K562 (cell line): ENCODE results near the gene RNF115. TPM values are rescaled to one million over a fixed set of nuclear protein-coding genes. Genes with fewer than 3 reads are reported as not detected.

ENCODE experiments used
- ADNP ChIP-seq: fragments of 200-800 bp; sonication (Bioruptor generic); IDR thresholded peaks from 2 replicates; pipeline ENCODE4 v1.6.1; 2016; ENCODE audit warnings: missing genetic modification characterization, missing compliant biosample characterization
- ARID4B ChIP-seq: sonication (generic); formaldehyde crosslinking; IDR thresholded peaks from 2 replicates; pipeline ENCODE4 v1.8.0; 2022; ENCODE audit warnings: mild to moderate bottlenecking, missing genetic modification reagents
- CSDE1 ChIP-seq, 2 experiments: fragments of 450-650 bp; IDR thresholded peaks; 2 replicates each; pipeline ENCODE4 v1.6.1; 2016; ENCODE audit warnings: mild to moderate bottlenecking in 1 of 2
- ELK3 ChIP-seq: fragments of 450-650 bp; formaldehyde crosslinking; IDR thresholded peaks from 2 replicates; pipeline ENCODE4 v1.4.0; 2020; ENCODE audit warnings: mild to moderate bottlenecking
- EP300 ChIP-seq: IDR thresholded peaks from 2 replicates; pipeline ENCODE4 v1.6.1; 2012; ENCODE audit warnings: low read length, improper control_type of control experiment
- FIP1L1 ChIP-seq: fragments of 200-400 bp; formaldehyde crosslinking; IDR thresholded peaks from 2 replicates; pipeline ENCODE4 v1.6.1; 2018; ENCODE audit warnings: mild to moderate bottlenecking, low read depth, low read length; ENCODE audit not compliant: poor library complexity, severe bottlenecking
- FOS ChIP-seq: IDR thresholded peaks from 3 replicates; pipeline ENCODE4 v1.6.1; 2011; ENCODE audit not compliant: insufficient read length; ENCODE audit errors: extremely low read depth
- KDM1A ChIP-seq, 2 experiments: fragments of 450-650 bp; IDR thresholded peaks; 2 replicates each; pipeline ENCODE4 v1.6.1; 2016; ENCODE audit warnings: mild to moderate bottlenecking in 2 of 2
- NFATC3 ChIP-seq: fragments of 450-650 bp; IDR thresholded peaks from 2 replicates; pipeline ENCODE4 v1.6.1; 2017; ENCODE audit warnings: mild to moderate bottlenecking
- PHB2 ChIP-seq: fragments of 450-650 bp; IDR thresholded peaks from 2 replicates; pipeline ENCODE4 v1.6.1; 2017; ENCODE audit warnings: low read depth
- POLR2B ChIP-seq: fragments of 450-650 bp; IDR thresholded peaks from 2 replicates; pipeline ENCODE4 v1.6.1; 2018; ENCODE audit warnings: low read depth; ENCODE audit not compliant: partially characterized antibody
- SIN3A ChIP-seq, 2 experiments: fragments of 150-350 bp in 1 of 2; IDR thresholded peaks; 2 replicates each; pipeline ENCODE4 v1.6.1; 2011 to 2016; ENCODE audit warnings: borderline replicate concordance in 2 of 2, low read depth in 2 of 2, low read length in 2 of 2, mild to moderate bottlenecking in 2 of 2, moderate library complexity in 2 of 2; ENCODE audit not compliant: control insufficient read depth in 1 of 2
- TAF7 ChIP-seq: fragments of 450-650 bp; IDR thresholded peaks from 2 replicates; pipeline ENCODE4 v1.6.1; 2016; ENCODE audit warnings: missing genetic modification characterization, missing compliant biosample characterization
- THAP12 ChIP-seq: fragments of 250-450 bp; sonication (Bioruptor Pico); IDR thresholded peaks from 2 replicates; pipeline ENCODE4 v1.9.0; 2021; ENCODE audit warnings: mild to moderate bottlenecking, inconsistent platforms
- THRB ChIP-seq: fragments of 450-650 bp; formaldehyde crosslinking; conservative IDR thresholded peaks from 2 replicates; pipeline ENCODE4 v1.4.0; 2022; ENCODE audit warnings: mild to moderate bottlenecking, missing genetic modification characterization
- VEZF1 ChIP-seq: fragments of 200-800 bp; sonication (Bioruptor generic); IDR thresholded peaks from 2 replicates; pipeline ENCODE4 v1.6.1; 2017; ENCODE audit warnings: missing genetic modification characterization, missing compliant biosample characterization
- ZBTB8A ChIP-seq: fragments of 450-650 bp; IDR thresholded peaks from 2 replicates; pipeline ENCODE4 v1.6.1; 2018; ENCODE audit warnings: mild to moderate bottlenecking, moderate library complexity; ENCODE audit not compliant: partially characterized antibody
- ZNF212 ChIP-seq: fragments of 450-650 bp; formaldehyde crosslinking; IDR thresholded peaks from 2 replicates; pipeline ENCODE4 v1.4.0; 2020; ENCODE audit warnings: mild to moderate bottlenecking
- polyA plus RNA-seq, 8 experiments: library from polyadenylated mRNA; depleted of rRNA in 4 of 8; stranded (reverse) in 5 of 8; unstranded in 3 of 8; fragments of >200 nt; fragmentation: Nextera tagmentation in 2 of 8; fragmentation: Illumina TruSeq in 1 of 8; extraction: Ambion mirVana in 2 of 8; extraction: Trizol in 1 of 8; gene quantifications; 2 replicates each; pipeline versions ENCODE4 v1.2.1 to v1.2.3, GENCODE V29; 2011 to 2014; ENCODE audit warnings: inconsistent platforms in 1 of 8, missing spikeins in 1 of 8
- total RNA-seq, 7 experiments: library from RNA; depleted of rRNA in 6 of 7; stranded (reverse); fragments of >200 nt in 6 of 7; fragmentation: Illumina TruSeq in 2 of 7; extraction: Trizol in 2 of 7; gene quantifications; 2 replicates each; pipeline versions ENCODE4 v1.2.1 to v1.2.3, GENCODE V29; 2011 to 2021; ENCODE audit warnings: low replicate concordance in 1 of 7

The RNF115 gene
- total and polyA plus RNA-seq, 9 of the 15 experiments (the other 6 are each of a cell fraction or from before 2014, with no cell fraction given), result 1.9 to 14.3 (median 9.5) TPM

GRCh38 chr1:145858901-145859490 lies 35.1 kb upstream of the RNF115 start, which contains the start of gene PIAS3 (continued):
- TF ChIP-seq ELK3 (CRISPR knock-in tag) (no peak), FOS (no peak), KDM1A (IDR thresholded peaks at IDR 0.05) (no peak), SIN3A (IDR thresholded peaks at IDR 0.05; ENCODE audit: borderline replicate concordance in 2 of 2, control insufficient read depth in 1 of 2, low read depth in 2 of 2, low read length in 2 of 2) (peak; percentile 57 to 67; a peak in 2 of 4 replicates), THAP12 (CRISPR knock-in tag) (0 out of 2 replicates have a peak, but pooled peaks have one; percentile 18), FIP1L1 (peak; percentile 23), PHB2 (no peak), ZBTB8A (no peak), TAF7 (peak; percentile 18; the same call in 1 of the 2 replicates), VEZF1 (peak; percentile 87), ZNF212 (CRISPR knock-in tag) (no peak), ADNP (tag) (no peak), EP300 (no peak), POLR2B (no peak), THRB (CRISPR knock-in tag) (no peak), CSDE1 (IDR thresholded peaks at IDR 0.05) (no peak), ARID4B (CRISPR knock-in tag) (peak; percentile 32; the same call in 1 of the 2 replicates), NFATC3 (no peak)
